Measurements from ENCODE around the gene DAPK1. TPM values are rescaled to one million over a fixed set of nuclear protein-coding genes. Genes with fewer than 3 reads are reported as not detected.

The DAPK1 gene
- total and polyA plus RNA-seq, 10 of the 15 experiments (the other 5 are each of a cell fraction or from before 2014, with no cell fraction given): 8.2 to 94.7 (median 51.6) TPM

DNA sequence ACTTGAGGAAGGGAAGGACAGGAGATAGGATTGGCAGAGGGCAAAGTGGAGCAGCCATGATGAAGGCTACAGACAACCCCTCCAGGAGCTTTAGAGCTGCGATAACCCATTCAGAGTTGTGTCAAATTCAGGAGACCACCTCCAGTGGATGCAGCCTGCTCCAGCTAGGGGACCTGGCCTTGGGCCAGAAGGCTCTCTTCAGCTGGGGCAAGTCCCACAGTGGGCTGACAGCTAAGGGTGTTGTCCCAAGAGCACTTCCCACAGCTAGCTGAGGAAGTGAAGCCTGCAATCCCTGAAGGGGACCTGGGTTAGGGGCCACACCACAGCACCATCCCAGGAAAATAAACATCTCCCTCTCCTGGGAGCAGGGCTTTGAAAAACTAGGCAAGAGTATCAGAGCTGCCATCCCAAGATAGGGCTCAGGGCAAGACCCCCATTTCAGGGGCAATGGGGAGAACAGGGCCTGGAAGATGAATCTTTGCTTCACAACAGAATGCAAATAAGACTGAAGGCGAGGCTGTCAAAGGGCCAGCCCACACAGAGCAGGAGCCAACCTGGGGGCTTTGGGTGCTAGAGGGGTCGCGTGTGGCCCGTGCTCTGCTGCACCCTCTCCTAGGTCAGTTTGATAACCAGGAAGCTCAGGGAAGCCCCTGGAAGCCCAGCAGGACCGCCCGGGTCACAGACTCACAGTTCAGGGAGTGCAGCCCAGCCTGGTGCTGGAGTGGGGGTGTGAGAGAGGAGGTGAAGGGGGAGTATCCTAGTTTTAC, 19.3 kb upstream of the DAPK1 start (continued):
- TF ChIP-seq E4F1 (IDR thresholded peaks at IDR 0.05; ENCODE audit: borderline replicate concordance, partially characterized antibody) (no peak), MYB (IDR thresholded peaks at IDR 0.05; ENCODE audit: borderline replicate concordance, low read depth, low read length) (no peak), GABPA (IDR thresholded peaks at IDR 0.05; ENCODE audit: low read depth) (no peak), SIN3A (IDR thresholded peaks at IDR 0.05; ENCODE audit: low read depth, low read length) (no peak)

GRCh38 chr9:87479801-87480201, 17.9 kb upstream of the DAPK1 start:
- DNase-seq (ENCODE audit: low read depth, low spot score) (peak; percentile 86), FAIRE-seq (peak; percentile 96), ATAC-seq (peak; percentile 98)
- POLR2A ChIA-PET: interaction anchor here (1.2 to 4.2 kb wide), 4 partner anchors 14 to 161 kb away, joined by 4 to 21 read pairs (median 11); partner anchors contain the start of gene DAPK1
- intact Hi-C loops (cut with micrococcal nuclease; ENCODE audit: unreplicated experiment): no loop called here
- CTCF ChIA-PET: no interaction called here
- Histone ChIP-seq H3K79me2 (ENCODE audit: control insufficient read depth, insufficient read depth, low read length) (no peaks in the 10 kb centered on the region), H3K27ac (ENCODE audit: control insufficient read depth, insufficient read depth) (peak overlapping the region; percentile 57), H2AFZ (ENCODE audit: control insufficient read depth, low read depth, low read length) (peak overlapping the region; percentile 46), H3K4me3 (no peak overlapping the region; the same call in 1 of the 2 replicates), H3K27me3 (replicated peaks in 1 of 2; ENCODE audit: control insufficient read depth in 2 of 2, insufficient read depth in 2 of 2, low read length in 1 of 2) (no peaks in the 10 kb centered on the region), H3K9me3 (replicated peaks; ENCODE audit: control insufficient read depth, insufficient read depth, low read length) (no peaks in the 10 kb centered on the region), H3K36me3 (ENCODE audit: control insufficient read depth in 2 of 2, insufficient read depth in 2 of 2, low read length in 1 of 2) (no peaks in the 10 kb centered on the region), H3K4me2 (ENCODE audit: control insufficient read depth, insufficient read depth) (peak overlapping the region; percentile 73; the same call in 1 of the 2 replicates), H3K9ac (ENCODE audit: control insufficient read depth, insufficient read depth, low read length) (no peak overlapping the region), H3K4me1 (ENCODE audit: control insufficient read depth, insufficient read depth, low read length) (peaks cover 10% of the 10 kb centered on the region), H4K20me1 (ENCODE audit: control insufficient read depth, insufficient read depth) (no peaks in the 10 kb centered on the region)
- no TSS peak for BruUV-seq (replicated peaks)
- SMC1A ChIA-PET (ENCODE audit: uncharacterized antibody, unreplicated experiment): interaction anchor here (1.2 to 6.0 kb wide), 4 partner anchors 15 to 235 kb away, joined by 3 to 54 read pairs (median 6); partner anchors contain the start of gene DAPK1
- RAD21 ChIA-PET (ENCODE audit: unreplicated experiment): interaction anchor here (0.6 to 7.7 kb wide), 5 partner anchors 15 to 189 kb away, joined by 4 to 43 read pairs (median 9); partner anchors contain the start of gene DAPK1
- WGBS (ENCODE audit: insufficient coverage, insufficient replicate concordance, low lambda C conversion rate, missing lambda C conversion rate): 3% methylated on average over 4 of the region's 4 CpGs
- in situ Hi-C loops (cut with MboI): no loop called here
- peak; percentile 56; the same call in 1 of the 2 replicates for TF ChIP-seq CREB1 (IDR thresholded peaks at IDR 0.05; ENCODE audit: low read depth)
- no peak for TF ChIP-seq CBX3 (IDR thresholded peaks at IDR 0.05; ENCODE audit: borderline replicate concordance, low read depth)
- TF ChIP-seq TAF1 (IDR thresholded peaks at IDR 0.05; ENCODE audit: borderline replicate concordance, low read depth, low read length): no peak
- TF ChIP-seq TBL1XR1 (IDR thresholded peaks at IDR 0.05; ENCODE audit: low read depth, low read length): peak; percentile 60; the same call in 1 of the 2 replicates
- TF ChIP-seq SKIL (IDR thresholded peaks at IDR 0.05; ENCODE audit: low read depth, poor library complexity, severe bottlenecking): peak; percentile 82
- TF ChIP-seq ASH2L (IDR thresholded peaks at IDR 0.05; ENCODE audit: borderline replicate concordance, low read depth): no peak
- TF ChIP-seq ATF3 (IDR thresholded peaks at IDR 0.05; ENCODE audit: borderline replicate concordance, extremely low read depth, low read depth, low read length): peak; percentile 24; the same call in 1 of the 2 replicates
- TF ChIP-seq BMI1 (IDR thresholded peaks at IDR 0.05; ENCODE audit: borderline replicate concordance): peak; percentile 77; the same call in 1 of the 2 replicates
- peak; percentile 72 for TF ChIP-seq HDGF (IDR thresholded peaks at IDR 0.05)
- peak; percentile 88 to 95 for TF ChIP-seq BHLHE40 (IDR thresholded peaks at IDR 0.05; ENCODE audit: borderline replicate concordance in 1 of 2, low read depth in 2 of 2, low read length in 1 of 2)
- peak; percentile 98 for TF ChIP-seq SPI1 (IDR thresholded peaks at IDR 0.05; ENCODE audit: borderline replicate concordance, insufficient read depth, low read depth, low read length)
- TF ChIP-seq BCL11A (IDR thresholded peaks at IDR 0.05; ENCODE audit: low read depth, low read length): peak; percentile 55
- TF ChIP-seq WRNIP1 (IDR thresholded peaks at IDR 0.05; ENCODE audit: borderline replicate concordance, low read depth, low read length): no peak
